MM.1S (cell line): ENCODE results near the gene METTL1.
"Not testable (repeated sequence)": the region's sequence is repeated elsewhere in the genome, so short reads cannot be mapped to it uniquely, and the experiment has no call there.

Experiments
- EZH2 ChIP-seq: fragments of 300-600 bp; sonication (generic); optimal IDR thresholded peaks from 2 replicates; pipeline ENCODE3; 2017; ENCODE audit warnings: low read depth, mild to moderate bottlenecking, antibody characterized with exemption, low read length, mixed read lengths
- TF ChIP-seq, protein P1 (sequence below): fragments of 300-600 bp; sonication (generic); IDR thresholded peaks from 2 replicates; pipeline ENCODE4 v1.5.1; 2016; ENCODE audit warnings: antibody characterized with exemption, low read length, mixed read lengths

DNA sequence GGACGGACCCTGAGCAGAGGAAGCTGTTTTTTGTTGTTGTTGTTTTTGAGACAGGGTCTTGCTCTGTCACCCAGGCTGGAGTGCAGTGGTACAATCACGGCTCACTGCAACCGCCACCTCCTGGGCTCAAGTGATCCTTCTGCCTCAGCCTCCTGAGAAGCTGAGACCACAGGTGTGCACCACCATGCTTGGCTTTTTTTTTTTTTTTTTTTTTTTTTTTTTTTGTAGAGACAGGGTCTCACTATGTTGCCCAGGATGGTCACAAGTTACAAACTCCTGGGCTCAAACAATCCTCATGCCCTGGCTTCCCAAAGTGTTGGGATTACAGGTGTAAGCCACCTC, 46.1 kb upstream of the METTL1 start:
- TF ChIP-seq, protein P1, sequence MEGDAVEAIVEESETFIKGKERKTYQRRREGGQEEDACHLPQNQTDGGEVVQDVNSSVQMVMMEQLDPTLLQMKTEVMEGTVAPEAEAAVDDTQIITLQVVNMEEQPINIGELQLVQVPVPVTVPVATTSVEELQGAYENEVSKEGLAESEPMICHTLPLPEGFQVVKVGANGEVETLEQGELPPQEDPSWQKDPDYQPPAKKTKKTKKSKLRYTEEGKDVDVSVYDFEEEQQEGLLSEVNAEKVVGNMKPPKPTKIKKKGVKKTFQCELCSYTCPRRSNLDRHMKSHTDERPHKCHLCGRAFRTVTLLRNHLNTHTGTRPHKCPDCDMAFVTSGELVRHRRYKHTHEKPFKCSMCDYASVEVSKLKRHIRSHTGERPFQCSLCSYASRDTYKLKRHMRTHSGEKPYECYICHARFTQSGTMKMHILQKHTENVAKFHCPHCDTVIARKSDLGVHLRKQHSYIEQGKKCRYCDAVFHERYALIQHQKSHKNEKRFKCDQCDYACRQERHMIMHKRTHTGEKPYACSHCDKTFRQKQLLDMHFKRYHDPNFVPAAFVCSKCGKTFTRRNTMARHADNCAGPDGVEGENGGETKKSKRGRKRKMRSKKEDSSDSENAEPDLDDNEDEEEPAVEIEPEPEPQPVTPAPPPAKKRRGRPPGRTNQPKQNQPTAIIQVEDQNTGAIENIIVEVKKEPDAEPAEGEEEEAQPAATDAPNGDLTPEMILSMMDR = not testable (repeated sequence)
- not testable (repeated sequence) for TF ChIP-seq EZH2
